HG03565 (cell line): Measurements from ENCODE around the gene TBC1D25.
A peak's percentile ranks its signal among the peaks of the same experiment; 100 is the strongest.
"Not testable (repeated sequence)": the region's sequence is repeated elsewhere in the genome, so short reads cannot be mapped to it uniquely, and the experiment has no call there.

Source experiments
- ATAC-seq: cut with Tn5 transposase; IDR thresholded peaks from one replicate; pipeline ENCODE4 v1.9.1; 2021; ENCODE audit warnings: mild to moderate bottlenecking, moderate library complexity; ENCODE audit not compliant: unreplicated experiment

TBC1D25 gene

DNA sequence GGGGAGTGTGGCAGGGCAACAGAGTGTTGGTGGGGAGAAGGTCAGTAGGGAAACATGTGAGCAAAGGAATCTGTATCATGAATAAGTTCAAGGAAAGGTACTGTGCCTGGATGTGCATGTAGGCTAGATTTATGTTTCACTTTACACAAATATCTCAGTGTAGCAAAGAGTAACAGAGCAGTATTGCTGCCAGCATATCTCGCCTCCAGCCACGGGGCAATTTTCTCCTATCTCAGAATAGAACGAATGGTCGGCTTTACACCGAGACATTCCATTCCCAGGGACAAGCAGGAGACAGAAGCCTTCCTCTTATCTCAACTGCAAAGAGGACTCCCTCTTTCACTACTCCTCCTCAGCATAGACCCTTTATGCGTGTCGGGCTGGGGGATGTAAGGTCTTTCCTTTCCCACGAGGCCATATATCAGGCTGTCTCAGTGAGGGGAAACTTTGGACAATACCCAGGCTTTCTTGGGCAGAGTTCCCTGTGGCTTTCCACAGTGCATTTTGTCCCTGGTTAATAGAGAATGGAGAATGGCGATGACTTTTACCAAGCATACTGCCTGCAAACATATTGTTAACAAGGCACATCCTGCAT is 16.3 kb downstream of the TBC1D25 start:
- ATAC-seq, result not testable (repeated sequence)

DNA sequence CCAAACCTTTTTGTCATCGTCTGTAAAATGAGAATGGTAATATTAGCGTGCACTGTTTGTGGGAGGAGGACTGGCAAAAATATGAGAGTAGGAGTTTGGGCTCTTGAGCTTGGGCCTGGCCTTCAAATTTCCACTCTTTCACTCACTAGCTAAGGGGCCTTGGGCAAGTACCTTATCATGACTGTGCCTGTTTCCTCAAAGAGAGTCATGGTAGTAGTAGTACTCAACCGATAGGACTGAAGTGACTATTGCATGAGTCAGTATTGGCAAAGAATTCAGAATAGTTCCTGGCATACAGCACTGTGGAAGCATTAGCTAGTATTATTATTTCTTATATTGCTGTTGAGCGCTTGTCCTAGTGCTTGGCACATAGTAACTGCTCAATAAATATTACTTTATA is 18.8 kb downstream of the TBC1D25 start:
- no peak for ATAC-seq

DNA sequence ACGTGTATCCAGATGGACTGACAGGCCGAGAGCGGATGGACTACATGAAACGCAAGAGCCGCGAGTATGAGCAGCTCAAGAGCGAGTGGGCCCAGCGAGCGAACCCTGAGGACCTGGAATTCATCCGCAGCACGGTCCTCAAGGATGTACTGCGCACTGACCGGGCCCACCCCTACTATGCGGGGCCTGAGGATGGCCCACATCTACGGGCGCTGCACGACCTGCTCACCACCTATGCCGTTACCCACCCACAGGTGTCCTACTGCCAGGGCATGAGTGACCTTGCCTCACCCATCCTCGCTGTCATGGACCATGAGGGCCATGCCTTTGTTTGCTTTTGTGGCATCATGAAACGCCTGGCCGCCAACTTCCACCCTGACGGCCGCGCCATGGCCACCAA is 20.1 kb downstream of the TBC1D25 start:
- ATAC-seq, result no peak

DNA sequence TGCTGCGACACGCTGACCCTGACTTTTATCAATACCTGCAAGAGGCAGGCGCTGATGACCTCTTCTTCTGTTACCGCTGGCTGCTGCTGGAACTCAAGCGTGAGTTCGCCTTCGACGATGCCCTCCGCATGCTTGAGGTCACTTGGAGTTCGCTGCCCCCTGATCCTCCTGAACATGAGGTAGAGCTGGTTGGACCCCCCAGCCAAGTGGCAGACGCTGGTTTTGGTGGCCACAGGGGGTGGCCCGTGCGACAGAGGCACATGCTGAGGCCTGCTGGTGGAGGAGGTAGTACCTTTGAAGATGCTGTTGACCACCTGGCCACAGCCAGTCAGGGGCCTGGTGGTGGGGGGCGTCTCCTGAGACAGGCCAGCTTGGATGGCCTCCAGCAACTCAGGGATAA is 20.5 kb downstream of the TBC1D25 start:
- no peak for ATAC-seq

DNA sequence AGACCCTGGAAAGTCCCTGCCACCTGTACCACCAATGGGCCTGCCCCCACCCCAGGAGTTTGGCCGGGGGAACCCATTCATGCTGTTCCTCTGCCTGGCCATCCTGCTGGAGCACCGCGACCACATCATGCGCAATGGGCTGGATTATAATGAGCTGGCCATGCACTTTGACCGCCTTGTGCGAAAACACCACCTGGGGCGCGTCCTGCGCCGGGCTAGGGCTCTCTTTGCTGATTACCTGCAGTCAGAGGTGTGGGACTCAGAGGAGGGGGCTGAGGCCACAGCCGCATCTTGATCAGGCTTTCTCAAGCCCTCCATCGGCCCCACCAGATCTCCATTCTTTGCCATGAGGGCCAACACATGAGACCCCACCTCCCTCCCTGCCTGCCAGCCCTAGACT is 21.2 kb downstream of the TBC1D25 start:
- no peak for ATAC-seq

DNA sequence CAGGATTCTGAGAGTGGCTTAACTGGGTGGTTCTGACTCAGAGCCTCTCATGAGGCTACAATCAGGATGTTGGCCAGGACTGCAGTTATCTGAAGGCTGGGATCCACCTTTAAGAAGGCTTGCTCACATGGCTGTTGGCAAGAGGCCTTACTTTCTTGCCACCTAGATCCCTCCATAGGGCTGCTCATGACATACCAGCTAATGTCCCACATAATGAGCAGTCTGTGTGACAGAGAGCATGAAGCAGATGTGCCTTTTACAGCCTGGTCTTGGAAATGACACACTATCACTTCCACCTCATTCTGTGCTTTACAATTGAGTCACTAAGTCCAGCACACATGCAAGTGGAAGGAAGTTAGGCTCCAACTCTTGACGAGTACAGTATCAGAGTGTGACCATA is 30.4 kb downstream of the TBC1D25 start:
- ATAC-seq, result peak; percentile 36

DNA sequence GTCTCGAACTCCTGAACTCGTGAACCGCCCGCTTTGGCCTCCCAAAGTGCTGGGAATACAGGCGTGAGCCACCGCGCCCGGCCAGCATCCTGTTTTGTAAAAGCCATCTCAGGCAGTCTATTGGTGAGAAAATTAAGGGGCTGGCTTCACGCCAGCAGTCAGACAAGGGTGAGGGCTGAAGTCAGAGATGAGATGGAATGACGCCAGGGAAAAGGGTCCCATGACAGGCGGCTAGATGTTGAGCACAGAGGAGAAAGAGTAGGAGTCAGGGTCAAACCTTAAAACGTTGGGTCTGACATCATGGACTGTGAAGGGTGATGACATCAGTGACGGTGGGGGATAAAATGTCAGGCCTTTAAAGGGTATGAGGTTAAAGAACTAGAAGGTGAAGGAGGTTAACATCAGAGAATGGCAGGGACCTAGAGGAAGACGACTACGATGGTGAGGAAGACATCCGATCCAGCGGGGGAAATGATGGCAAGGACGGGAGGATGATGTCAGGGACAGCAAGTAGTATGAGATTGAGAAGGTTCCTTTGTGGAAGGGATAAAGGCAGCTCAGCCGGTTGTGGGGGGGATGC is 34.3 kb downstream of the TBC1D25 start:
- ATAC-seq, result peak; percentile 2

DNA sequence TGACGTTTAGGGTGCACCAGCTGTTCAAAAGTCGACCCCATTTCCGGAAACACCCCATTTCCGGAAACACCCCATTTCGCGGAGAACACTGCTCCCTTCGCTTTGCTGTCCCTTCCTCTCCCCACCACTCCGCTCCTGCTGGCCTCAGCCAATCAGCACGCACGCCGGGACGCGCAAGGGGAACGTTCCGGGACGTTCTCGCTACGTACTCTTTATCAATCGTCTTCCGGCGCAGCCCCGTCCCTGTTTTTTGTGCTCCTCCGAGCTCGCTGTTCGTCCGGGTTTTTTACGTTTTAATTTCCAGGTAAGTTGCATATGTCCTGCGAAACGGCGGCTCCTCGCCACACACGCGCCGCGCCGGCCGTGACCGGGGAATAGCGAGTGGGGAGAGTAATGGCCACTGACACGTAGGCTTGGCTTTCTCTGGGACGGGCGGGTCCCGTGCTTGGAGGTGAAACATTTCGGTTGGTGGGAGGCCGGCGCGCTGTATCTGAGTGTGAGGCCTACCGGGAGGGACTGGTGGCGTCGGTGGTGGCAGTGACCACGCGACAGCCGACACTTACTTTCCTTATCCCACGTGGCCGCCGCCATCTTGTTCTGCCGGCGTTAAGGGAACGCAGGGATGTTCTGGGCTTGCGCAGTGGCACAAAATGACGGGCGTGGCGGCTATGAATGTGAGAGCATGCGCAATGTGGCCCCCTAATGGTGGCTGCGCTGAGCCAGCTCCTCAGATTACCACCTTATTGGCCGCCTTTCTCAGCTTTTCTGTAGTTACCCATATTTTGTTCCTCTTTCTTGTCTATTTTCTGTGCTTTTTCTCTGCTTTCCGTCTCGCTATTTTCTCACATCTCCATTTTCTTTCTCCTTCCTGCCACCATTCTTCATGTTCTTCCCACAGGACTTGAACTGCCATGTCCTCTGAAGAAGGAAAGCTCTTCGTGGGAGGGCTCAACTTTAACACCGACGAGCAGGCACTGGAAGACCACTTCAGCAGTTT is 35.1 kb downstream of the TBC1D25 start, which contains the start of gene RBM3:
Gene RBM3 (plus strand): TSS at position 215 of the 997 bp plus-strand sequence. CDS start 697 bp downstream, at position 912.
- peak; percentile 63 for ATAC-seq

DNA sequence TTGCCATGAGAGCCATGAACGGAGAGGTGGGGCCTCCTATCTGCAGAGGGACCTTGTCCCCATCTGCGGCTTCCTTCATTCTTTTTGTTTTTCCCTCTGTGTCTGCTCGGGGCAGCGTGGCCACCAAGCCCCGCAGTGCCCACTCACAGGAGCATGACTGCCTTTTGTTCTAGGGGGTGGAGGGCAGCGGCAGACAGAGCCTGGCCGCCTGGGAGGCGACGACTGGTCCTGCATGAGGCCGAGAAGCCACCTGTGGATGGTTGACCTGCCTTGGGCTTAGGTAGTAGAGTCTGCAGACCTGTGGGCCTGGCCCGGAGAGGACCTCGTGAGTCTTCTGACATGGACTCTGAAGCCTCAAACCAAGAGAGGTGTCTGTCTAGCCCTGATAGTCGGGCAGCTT is 36.1 kb downstream of the TBC1D25 start:
- ATAC-seq, result no peak

DNA sequence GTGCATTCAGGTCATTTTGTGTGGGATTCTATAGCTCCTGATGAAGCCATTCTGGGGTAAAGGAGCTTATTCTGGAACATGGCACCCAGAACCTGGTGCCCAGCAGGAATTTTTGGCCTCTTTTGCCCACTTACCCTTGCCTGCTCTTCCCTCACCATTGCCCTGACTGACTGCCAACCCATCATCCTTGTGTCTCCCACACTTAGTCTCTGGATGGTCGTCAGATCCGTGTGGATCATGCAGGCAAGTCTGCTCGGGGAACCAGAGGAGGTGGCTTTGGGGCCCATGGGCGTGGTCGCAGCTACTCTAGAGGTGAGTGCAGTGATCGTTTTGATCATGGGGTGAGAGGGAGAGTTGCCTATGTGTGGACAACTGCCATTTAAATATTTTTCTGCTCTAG is 36.6 kb downstream of the TBC1D25 start:
- ATAC-seq, result no peak

DNA sequence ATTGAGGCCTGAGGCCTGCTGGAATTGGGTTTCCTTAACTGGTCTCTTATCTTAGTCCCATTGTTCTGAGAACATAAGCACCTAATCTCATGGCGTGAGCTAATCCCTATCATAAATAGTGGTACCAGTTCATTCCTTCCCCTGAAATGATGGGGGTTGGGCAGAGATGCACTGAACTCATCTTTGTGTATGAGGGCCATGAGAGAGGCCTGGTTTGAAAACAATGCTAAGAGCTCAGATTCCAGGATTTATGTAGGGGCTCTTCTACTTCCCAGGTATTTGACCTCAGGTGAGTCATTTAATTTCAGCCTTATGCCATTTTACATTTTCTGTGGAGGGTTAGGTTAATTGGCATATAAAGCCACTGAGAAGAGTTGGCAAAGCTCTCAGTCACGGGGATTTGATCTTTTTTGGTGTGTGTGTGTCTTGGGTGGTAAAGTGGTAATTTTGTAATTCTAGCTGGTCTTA is 39.2 kb downstream of the TBC1D25 start:
- ATAC-seq, result no peak

DNA sequence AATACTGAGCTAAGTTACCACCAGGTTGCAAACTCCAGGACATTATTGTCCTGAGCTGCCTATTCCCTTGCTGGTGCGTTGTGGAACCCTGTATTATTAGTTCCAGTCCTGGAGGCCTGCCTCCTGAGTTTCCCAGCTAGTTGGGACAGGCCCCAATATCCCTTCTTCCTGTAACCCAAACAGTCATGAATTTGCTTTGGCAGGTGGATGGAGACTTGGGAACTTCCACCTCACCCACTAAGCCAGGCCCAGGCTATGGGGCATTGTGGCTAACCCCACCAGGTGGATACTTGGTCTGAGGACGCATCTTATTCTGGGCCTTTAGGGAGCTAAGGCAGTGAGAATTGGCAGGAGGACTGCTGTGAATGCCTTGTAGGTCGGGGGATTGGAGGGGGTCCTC is 39.7 kb downstream of the TBC1D25 start:
- no peak for ATAC-seq

DNA sequence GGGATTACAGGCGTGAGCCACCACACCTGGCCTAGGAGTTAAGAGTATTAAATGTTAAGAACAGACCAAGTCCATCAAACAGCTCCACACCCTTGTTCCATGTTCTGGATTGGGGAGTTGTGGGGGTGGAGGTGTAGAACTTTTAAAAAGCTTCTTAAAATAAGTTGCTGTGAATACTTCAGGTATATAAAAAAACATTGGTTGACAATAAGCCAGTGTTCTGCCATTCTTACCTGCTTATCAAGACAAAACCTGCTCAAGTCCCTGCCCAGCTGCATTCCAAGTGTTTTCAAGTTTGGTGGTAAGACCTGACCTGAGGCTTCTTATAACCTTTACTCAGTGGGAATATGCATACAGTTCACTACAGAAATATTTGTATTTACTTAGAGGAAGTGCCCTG is 41.1 kb downstream of the TBC1D25 start:
- ATAC-seq, result no peak

DNA sequence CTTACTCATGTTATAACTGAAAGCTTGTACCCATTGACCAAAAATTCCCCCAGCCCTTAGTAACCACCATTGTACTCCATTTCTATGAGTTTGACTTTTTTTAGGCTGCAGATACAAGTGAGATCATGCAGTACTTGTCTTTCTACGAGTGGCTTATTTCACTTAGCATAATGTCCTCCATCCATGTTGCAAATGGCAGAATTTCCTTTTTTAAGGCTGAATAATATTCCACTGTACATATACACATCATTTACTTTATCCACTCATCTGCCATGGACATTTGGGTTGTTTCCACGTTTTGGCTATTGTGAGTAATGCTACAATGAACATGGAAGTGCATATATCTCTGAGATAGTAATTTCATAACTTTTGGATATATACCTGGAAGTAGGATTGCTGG is 45.2 kb downstream of the TBC1D25 start:
- no peak for ATAC-seq

DNA sequence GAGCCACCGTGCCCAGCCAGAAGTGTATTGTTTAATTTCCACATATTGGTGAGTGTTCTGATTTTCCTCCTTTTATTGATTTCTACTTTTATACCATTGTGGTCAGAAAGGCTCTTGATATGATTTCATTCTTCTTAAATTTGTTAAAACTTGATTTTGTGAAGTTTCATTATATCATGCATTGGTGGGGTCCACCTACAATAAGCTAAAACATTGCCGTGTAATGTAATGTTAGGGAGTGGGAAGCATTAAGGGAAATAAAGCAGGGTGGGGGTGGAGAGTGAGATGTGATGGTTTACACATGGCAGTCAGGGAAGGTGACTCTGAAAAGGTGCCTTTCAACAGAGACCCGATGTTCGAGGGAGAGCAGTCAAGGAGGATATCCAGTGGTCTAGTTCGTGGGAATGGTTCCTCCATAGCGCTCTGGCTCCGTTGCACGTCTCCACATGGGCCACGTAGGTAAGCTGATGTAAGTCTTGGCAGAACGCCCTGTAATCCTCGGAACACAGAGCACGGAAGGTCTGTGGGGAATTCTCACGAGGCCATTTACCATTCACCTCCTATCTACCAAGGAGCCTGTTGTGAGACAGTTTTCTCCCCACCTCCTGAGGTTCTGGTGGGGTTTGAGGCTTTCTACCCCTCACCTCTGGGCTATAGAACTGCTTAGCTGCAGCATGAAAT is 50.1 kb downstream of the TBC1D25 start:
- no peak for ATAC-seq

DNA sequence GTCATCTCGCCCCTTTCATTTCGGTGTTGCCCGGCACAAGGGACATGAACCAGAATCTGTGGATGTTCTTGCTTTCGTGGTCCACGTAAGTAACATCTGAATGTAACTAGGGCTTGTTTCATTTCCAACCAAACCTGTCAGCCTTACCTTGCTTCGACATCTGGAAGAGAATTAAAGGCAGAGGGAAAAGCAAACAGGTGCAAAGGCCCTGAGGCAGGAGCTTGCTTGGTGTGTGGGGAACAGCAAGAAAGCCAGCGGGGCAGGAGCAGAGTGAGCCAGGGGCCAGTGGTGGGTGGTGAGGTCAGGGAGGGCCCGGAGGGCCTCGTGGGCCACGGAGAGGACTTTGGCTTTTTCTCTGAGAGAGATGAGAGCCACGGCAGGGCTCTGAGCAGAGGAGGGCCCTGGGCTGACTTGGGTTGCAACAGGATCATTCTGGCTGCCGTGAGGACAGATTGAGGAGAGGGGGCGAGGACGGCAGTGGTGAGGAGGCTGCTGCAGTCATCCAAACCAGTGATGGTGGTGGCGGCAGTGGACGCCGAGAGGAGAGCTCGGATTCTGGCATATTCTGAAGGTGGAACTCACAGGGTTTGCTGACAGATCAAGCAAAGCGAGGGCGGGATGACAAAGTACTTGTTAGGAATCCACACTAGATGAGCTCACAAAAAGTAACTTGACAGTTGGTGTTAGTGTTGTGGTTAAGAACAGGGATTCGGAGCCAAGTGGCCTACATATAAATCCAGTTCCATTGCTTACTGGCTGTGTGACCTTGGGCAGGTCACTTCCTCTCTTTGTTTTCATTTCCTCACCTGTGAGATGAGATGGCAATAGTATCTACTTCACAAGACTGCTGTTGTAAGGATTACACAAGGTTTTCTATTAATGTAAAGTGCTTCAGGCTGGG is 50.9 kb downstream of the TBC1D25 start:
- no peak for ATAC-seq

DNA sequence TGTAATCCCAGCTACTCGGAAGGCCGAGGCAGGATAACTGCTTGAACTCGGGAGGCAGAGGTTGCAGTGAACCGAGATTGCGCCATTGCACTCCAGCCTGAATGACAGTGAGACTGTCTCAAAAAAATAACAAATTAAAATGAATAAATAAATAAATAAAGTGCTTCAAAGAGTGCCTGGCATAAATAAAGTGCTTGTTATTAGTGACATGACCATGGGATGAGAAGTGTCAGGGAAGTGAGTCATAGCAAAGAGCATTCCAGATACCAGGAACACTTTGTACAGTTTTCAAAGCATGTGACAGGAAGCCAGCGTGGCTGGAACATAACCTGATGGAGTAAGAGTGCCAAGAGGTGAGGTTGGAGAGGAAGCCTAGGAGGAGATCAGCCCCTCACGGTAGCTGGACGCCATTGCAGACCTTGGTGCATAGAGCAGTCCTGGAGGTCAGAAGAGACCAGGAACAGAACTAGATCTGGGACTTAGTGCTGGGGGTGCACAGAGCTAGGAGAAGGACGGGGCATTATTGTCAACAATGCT is 51.8 kb downstream of the TBC1D25 start:
- no peak for ATAC-seq

DNA sequence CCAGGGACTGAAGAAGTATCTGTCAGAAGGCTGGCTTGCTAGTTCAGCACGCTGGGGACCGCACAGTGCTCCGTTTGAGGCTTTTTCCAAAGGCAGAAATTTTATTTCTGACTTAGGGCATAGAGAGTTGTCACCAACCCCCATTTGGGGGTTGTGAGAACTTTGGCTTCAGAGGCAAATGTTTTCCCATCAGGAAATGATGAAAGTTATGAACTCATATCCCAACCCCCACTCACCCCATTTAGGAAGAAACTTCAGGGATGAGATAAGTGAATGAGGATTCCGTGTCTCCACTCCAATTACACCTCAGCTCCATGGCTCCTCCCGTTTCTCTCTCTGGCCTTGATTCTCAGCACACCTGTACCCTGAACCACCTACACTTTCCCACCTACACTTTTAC is 53.5 kb downstream of the TBC1D25 start:
- no peak for ATAC-seq

DNA sequence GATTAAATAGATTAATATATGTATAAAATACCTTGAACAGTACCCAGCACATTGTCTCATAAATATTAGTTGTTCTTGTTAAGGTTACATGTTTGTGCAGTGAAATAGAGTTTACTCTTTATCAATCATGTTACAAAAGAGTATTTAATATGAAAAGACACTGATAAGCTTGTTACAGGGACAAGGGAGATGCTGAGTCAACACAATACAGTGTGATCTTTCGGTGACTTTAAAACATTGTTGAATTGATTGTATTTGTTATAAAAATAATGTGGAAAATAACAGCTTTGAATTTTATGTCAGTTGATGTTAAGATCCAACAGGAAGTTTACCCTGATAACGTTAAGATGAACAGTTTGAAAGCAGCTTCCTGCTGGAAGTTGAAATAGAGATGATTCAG is 56.4 kb downstream of the TBC1D25 start:
- ATAC-seq, result no peak
